GM12873 (cell line): ENCODE results near the gene ARL5B.

Source experiments
- TF ChIP-seq, protein P1 (sequence below): IDR thresholded peaks from 2 replicates; pipeline ENCODE4 v1.5.1; 2012; ENCODE audit warnings: low read depth, mild to moderate bottlenecking, moderate library complexity, low read length, control low read depth; ENCODE audit not compliant: insufficient read depth; ENCODE audit errors: missing control alignments

ARL5B gene

DNA sequence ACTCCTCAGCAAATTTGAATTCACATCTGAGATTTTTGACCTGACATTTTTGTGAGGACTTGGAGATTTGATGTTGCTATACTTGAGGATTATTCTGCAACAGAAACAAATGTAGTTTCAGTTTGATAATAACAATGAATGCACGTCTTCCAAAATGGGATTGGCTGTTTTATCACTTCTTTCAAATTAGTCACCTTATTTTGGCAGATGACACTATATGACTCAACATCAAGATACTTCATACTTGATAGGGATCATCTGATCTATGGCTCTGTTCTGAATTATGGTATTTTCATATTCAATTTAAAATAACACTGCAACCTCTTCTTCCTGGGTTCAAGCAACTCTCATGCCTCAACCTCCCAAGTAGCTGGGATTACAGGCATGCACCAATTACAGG is 24.2 kb downstream of the ARL5B start:
- TF ChIP-seq, protein P1, sequence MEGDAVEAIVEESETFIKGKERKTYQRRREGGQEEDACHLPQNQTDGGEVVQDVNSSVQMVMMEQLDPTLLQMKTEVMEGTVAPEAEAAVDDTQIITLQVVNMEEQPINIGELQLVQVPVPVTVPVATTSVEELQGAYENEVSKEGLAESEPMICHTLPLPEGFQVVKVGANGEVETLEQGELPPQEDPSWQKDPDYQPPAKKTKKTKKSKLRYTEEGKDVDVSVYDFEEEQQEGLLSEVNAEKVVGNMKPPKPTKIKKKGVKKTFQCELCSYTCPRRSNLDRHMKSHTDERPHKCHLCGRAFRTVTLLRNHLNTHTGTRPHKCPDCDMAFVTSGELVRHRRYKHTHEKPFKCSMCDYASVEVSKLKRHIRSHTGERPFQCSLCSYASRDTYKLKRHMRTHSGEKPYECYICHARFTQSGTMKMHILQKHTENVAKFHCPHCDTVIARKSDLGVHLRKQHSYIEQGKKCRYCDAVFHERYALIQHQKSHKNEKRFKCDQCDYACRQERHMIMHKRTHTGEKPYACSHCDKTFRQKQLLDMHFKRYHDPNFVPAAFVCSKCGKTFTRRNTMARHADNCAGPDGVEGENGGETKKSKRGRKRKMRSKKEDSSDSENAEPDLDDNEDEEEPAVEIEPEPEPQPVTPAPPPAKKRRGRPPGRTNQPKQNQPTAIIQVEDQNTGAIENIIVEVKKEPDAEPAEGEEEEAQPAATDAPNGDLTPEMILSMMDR: no peak

DNA sequence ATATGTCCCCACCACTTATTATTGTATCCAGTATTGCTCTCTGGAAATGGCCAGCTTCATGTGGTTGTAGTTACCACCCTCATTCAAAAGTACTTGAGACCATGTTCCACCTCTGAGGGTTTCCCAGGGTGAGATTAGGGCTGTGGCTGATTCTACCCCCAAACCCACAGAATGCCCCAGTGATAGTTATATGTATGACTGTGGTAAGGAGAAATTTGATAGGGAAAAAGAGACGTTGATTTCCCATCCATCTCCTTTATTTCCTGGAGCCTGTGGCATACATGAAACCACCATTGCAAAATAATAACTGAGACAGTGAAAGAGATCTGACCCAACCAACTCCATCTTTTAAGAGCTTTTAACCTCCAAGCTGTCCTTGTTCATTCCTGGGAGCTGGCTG is 25.2 kb downstream of the ARL5B start:
- TF ChIP-seq, protein P1: no peak

DNA sequence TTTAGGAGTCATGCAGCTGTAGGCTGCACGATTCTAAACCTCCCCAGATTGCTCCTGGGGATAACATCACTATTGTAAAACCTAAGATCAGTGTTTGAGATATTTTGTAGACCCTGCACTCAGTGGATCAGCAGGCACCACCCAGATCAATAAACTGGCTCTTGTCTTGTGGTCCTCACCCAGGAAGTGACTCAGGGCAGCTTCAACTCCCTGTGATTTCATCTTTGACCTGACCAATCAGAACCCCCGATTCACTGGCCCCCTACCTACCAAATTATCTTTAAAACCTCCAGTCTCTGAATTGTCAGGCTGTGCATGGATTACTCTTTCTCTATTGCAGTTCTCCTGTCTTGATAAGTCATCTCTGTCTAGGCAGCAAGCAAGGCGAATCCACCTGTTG is 25.7 kb downstream of the ARL5B start:
- TF ChIP-seq, protein P1: no peak

DNA sequence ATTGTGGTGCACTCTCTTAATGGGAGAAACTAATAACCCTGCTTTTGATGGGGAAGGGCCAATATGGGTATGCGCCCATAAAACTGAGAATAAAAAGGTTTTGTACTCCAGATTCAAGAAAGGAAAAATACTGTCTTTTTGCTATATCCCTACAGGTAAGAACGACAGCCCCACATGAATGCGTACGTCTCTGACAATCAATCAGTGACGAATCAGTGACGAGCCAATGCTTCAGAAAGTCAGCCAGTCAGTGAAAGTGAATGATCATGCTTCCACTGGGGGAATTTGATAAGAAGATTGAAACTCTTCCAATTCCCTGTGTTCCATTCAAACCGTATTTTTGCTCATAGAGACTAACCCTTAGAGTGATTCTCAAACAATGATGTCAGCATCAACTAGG is 26.3 kb downstream of the ARL5B start:
- TF ChIP-seq, protein P1: no peak

DNA sequence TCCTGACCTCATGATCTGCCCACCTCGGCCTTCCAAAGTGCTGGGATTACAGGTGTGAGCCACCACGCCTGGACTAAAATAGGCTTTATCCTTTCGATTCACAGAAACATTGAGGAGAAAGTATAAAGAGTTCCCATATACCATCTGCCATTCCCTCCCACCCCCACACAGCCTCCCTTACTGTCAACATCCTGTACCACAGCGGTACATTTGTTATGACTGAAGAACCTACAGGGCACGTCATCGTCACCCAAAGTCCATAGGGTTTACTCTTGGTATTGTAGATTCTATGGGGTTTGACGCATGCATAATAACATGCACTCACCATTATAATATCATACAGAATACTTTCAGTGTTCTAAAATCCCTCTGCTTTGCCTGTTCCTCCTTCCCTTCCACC is 28.0 kb downstream of the ARL5B start:
- TF ChIP-seq, protein P1: no peak

DNA sequence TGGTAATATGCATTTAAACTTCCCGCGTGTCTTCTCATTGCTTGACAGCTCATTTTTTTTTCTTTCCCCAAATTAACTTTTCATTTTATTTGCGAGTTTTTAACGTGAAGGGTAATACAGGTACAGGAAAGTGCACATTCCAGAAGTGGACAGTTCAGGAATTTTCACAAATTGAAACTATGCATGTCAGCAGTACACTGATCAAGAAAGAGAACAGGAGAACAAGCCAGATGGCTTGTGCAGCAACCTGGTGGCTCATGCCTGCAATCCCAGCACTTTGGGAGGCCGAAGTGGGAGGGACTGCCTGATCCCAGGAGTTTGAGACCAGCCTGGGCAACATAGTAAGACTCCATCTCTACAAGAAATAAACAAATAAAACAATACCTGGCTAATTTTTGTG is 28.5 kb downstream of the ARL5B start:
- TF ChIP-seq, protein P1: no peak

DNA sequence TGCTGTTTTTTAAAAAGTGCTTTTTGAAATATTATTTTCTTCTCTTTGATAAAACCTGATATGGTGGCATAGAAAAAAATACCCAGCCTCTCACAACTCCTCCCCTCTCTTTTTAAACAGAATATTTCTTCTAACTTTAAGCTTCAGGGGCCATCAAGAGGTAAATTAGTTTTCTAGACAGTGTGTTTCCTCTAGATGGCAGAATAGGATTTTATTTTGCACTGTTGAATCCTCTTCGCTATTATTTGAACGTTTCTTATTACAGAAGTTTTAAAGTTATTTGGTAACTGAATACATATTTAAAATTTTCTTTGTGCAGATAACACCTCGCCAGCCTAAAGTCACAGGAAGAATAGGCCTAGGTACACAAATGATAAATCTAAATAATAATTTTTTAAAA is 30.3 kb downstream of the ARL5B start:
- TF ChIP-seq, protein P1: no peak
